RWPE2 (cell line): ENCODE measurements around the gene NUDT22.
A peak's percentile ranks its signal among the peaks of the same experiment; 100 is the strongest.

ENCODE experiments used
- ATAC-seq: fragments of 200-7000 bp; cut with Tn5 transposase; 3 replicates; pipeline ENCODE4 v1.9.1; 2021; ENCODE audit warnings: low read depth
- DNase-seq: peaks from one replicate; pipeline ENCODE4 v3.0.0-alpha.2; 2020; ENCODE audit warnings: low spot score
- H3K27ac ChIP-seq: fragments of 450-650 bp; 2 replicates; pipeline ENCODE4 v1.5.1; 2017; ENCODE audit warnings: mild to moderate bottlenecking; ENCODE audit not compliant: poor library complexity, severe bottlenecking
- H3K27me3 ChIP-seq: fragments of 250-450 bp; sonication (Bioruptor Pico); 2 replicates; pipeline ENCODE4 v1.5.1; 2021; ENCODE audit warnings: mild to moderate bottlenecking, moderate library complexity; ENCODE audit not compliant: insufficient read depth, poor library complexity, severe bottlenecking
- H3K36me3 ChIP-seq: fragments of 250-450 bp; sonication (Bioruptor Pico); 2 replicates; pipeline ENCODE4 v1.5.1; 2020; ENCODE audit warnings: low read depth, mild to moderate bottlenecking, moderate library complexity
- H3K4me1 ChIP-seq: fragments of 250-450 bp; sonication (Bioruptor Pico); 2 replicates; pipeline ENCODE4 v1.5.1; 2021; ENCODE audit warnings: mild to moderate bottlenecking, moderate library complexity; ENCODE audit not compliant: insufficient read depth, poor library complexity, severe bottlenecking
- H3K4me3 ChIP-seq: fragments of 250-450 bp; sonication (Bioruptor Pico); 2 replicates; pipeline ENCODE4 v1.5.1; 2021; ENCODE audit warnings: mild to moderate bottlenecking, moderate library complexity; ENCODE audit not compliant: severe bottlenecking
- H3K9me3 ChIP-seq: fragments of 250-450 bp; sonication (Bioruptor Pico); 2 replicates; pipeline ENCODE4 v1.5.1; 2021; ENCODE audit warnings: mild to moderate bottlenecking, moderate library complexity; ENCODE audit not compliant: severe bottlenecking
- TF ChIP-seq, protein P1 (sequence below): fragments of 450-650 bp; IDR thresholded peaks from one replicate; pipeline ENCODE4 v1.5.1; 2017; ENCODE audit warnings: mild to moderate bottlenecking, moderate library complexity; ENCODE audit not compliant: poor library complexity, severe bottlenecking

Gene NUDT22

DNA sequence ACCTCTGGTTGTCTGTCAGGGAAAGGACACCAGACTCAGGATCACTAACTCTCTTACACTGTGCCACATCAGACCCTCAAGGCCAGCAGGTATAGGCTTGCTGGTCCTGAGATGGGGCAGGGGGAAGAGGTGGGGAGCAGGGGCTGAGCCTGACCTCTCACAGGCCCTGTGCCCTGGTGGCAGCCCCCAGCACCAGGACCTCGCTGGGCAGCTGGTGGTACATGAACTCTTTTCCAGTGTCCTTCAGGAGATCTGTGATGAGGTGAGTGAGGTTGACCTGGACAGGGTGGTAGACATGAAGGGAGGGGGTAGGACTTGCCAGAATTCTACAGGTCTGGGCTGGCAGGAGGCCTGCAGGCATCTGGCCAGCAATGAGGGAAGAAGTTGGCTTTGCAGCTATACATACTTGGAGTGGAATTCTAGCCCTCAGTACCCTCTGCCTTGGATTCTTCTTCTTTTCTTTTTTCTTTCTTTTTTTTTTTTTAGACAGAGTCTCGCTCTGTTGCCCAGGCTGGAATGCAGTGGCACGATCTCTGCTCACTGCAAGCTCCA, 1.4 kb downstream of the NUDT22 start:
- ATAC-seq (no peak), DNase-seq (no peak)
- H3K4me1 ChIP-seq: peaks cover 8% of the 10 kb centered on the region
- no peaks in the 10 kb centered on the region for H3K9me3 ChIP-seq
- peak overlapping the region; percentile 68 for H3K27ac ChIP-seq
- H3K27me3 ChIP-seq: no peaks in the 10 kb centered on the region
- TF ChIP-seq, protein P1, sequence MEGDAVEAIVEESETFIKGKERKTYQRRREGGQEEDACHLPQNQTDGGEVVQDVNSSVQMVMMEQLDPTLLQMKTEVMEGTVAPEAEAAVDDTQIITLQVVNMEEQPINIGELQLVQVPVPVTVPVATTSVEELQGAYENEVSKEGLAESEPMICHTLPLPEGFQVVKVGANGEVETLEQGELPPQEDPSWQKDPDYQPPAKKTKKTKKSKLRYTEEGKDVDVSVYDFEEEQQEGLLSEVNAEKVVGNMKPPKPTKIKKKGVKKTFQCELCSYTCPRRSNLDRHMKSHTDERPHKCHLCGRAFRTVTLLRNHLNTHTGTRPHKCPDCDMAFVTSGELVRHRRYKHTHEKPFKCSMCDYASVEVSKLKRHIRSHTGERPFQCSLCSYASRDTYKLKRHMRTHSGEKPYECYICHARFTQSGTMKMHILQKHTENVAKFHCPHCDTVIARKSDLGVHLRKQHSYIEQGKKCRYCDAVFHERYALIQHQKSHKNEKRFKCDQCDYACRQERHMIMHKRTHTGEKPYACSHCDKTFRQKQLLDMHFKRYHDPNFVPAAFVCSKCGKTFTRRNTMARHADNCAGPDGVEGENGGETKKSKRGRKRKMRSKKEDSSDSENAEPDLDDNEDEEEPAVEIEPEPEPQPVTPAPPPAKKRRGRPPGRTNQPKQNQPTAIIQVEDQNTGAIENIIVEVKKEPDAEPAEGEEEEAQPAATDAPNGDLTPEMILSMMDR: no peak
- peak overlapping the region; percentile 53 for H3K4me3 ChIP-seq
- no peaks in the 10 kb centered on the region for H3K36me3 ChIP-seq

DNA sequence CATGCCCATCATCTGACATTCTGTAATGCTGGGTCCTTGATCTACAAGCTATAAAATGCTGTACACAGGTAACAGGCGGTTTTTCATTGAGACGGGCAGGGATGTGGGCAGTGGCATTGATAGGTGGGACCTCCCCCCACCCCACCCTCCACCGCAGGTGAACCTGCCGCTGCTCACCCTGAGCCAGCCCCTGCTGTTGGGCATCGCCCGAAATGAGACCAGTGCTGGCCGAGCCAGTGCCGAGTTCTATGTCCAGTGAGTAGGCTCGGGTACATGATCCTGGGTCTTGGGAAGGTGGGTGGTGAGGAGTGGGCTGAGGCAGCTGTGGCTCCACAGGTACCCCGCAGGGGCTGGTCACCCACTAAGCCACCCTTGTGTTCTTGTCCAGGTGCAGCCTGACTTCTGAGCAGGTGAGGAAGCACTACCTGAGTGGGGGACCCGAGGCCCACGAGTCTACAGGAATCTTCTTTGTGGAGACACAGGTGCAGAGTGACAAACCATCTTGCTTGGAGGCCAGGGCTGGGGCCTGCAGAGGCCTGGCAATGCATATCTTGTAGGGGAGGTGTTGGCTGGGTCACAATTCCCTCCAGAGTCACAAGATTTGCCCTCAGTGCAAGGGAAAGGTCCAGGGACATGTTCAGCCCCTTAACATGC, 3.1 kb downstream of the NUDT22 start:
- peak overlapping the region; percentile 47 for H3K27ac ChIP-seq
- H3K4me1 ChIP-seq: peaks cover 2% of the 10 kb centered on the region
- TF ChIP-seq, protein P1: no peak

DNA sequence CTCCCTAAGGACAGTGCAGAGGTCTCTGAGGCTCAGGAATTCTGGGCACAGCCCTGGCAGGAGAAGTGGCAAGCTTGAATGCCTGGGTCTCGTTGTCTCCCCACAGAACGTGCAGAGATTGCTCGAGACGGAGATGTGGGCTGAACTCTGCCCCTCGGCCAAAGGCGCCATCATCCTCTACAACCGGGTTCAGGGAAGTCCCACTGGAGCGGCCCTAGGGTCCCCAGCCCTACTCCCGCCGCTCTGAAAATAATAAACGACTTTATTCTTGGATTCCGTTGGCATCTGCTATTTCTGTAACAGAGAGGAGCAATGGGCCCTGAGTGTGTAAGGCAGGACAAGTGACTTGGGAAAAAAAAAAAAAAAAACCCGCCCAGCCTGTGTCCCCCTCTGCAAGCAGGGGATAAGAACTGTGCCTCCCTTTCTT, 3.7 kb downstream of the NUDT22 start:
- Histone ChIP-seq H3K27me3 (no peaks in the 10 kb centered on the region), H3K4me3 (peak overlapping the region; percentile 92), H3K9me3 (no peaks in the 10 kb centered on the region), H3K27ac (peak overlapping the region; percentile 47), H3K4me1 (no peaks in the 10 kb centered on the region), H3K36me3 (no peaks in the 10 kb centered on the region)
- DNase-seq (no peak), ATAC-seq (no peak)
- TF ChIP-seq, protein P1: no peak

More for the DNA sequence above, 3.1 kb downstream of the NUDT22 start:
- DNase-seq (no peak), ATAC-seq (no peak)
- Histone ChIP-seq H3K36me3 (no peaks in the 10 kb centered on the region), H3K27me3 (no peaks in the 10 kb centered on the region), H3K4me3 (no peak overlapping the region), H3K9me3 (no peaks in the 10 kb centered on the region)

DNA sequence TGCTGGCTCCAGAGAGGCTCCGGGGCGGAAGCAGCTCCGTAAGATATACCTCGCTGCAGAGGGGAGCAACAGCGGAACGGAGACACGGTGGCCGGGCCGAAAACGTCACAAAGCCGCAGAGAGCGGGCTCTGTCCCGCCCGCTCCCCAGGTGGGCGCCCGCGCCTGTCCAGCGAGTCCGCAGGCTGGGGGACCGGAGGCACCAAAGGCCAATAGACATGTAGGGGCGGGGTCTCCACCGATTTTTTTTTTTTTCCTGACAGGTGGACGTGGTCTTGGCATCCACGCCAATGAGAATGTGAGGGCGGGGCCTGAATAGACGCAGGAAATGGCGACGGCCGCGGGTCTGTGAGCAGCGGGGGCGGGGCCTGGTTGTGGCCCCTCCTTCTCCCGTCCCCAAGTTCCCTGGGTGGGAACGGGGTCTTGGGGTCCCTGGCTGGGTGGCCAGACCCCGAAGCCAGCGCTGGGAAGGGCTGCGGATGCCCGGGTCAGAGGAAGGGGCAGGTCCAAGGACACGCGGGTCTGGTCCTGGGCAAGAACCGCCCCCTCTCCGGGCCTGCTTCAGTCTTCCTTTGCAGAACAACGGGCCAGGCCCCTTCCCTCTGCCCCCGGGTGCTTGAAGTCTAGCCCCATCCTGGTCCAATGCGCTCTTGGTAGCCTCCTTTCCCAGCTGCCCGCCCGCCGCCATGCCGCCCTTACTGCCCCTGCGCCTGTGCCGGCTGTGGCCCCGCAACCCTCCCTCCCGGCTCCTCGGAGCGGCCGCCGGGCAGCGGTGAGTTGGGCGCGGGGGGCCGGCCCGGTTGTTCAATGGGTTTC, 4.3 kb downstream of the NUDT22 start, which contains the start of gene DNAJC4:
DNAJC4 (plus strand) TSS at position 378 of the 814 bp plus-strand sequence; CDS start at position 685, 307 bp downstream.
- Histone ChIP-seq H3K4me1 (no peaks in the 10 kb centered on the region), H3K27me3 (no peaks in the 10 kb centered on the region), H3K4me3 (peak within 1 kb of the TSS; percentile 92), H3K9me3 (no peaks in the 10 kb centered on the region), H3K27ac (peak within 1 kb of the TSS; percentile 47), H3K36me3 (peaks cover 2% of the 10 kb centered on the region; the same call in 1 of the 2 replicates)
- TF ChIP-seq, protein P1: no peak
- peak; percentile 92 for DNase-seq
- ATAC-seq: peak; percentile 41
